Fibroblast of the conjunctiva (primary cell): ENCODE data around the gene PURA.
"Not testable (repeated sequence)": the region's sequence is repeated elsewhere in the genome, so short reads cannot be mapped to it uniquely, and the experiment has no call there.

Experiments
- DNase-seq: peaks from one replicate; pipeline ENCODE4 v3.0.0-alpha.2; 2010; ENCODE audit warnings: low read depth

Gene PURA

GRCh38 chr5:140135127-140135526 is 21.2 kb downstream of the PURA start:
- no peak for DNase-seq

GRCh38 chr5:140136624-140137023 is 22.7 kb downstream of the PURA start:
- no peak for DNase-seq

- DNase-seq: no peak
Measured at GRCh38 chr5:140140435-140140834, 26.5 kb downstream of the PURA start.

GRCh38 chr5:140141241-140141640 is 27.3 kb downstream of the PURA start:
- no peak for DNase-seq

- no peak for DNase-seq
Measured at GRCh38 chr5:140142246-140142645, 28.3 kb downstream of the PURA start.

- no peak for DNase-seq
Measured at GRCh38 chr5:140142856-140143255, 28.9 kb downstream of the PURA start.

GRCh38 chr5:140143521-140144258 is 29.8 kb downstream of the PURA start:
- DNase-seq: no peak

GRCh38 chr5:140145256-140145655 is 31.3 kb downstream of the PURA start:
- DNase-seq: no peak

GRCh38 chr5:140145818-140146522 is 32.1 kb downstream of the PURA start:
- peak; percentile 8 for DNase-seq

GRCh38 chr5:140146523-140146842 is 32.6 kb downstream of the PURA start:
- no peak for DNase-seq

GRCh38 chr5:140147460-140147859 is 33.6 kb downstream of the PURA start:
- DNase-seq: no peak

- DNase-seq: no peak
Measured at GRCh38 chr5:140148508-140148907, 34.6 kb downstream of the PURA start.

GRCh38 chr5:140150201-140150600 is 36.3 kb downstream of the PURA start:
- no peak for DNase-seq

GRCh38 chr5:140151144-140152021 is 37.5 kb downstream of the PURA start:
- DNase-seq: no peak

GRCh38 chr5:140152022-140152999 is 38.4 kb downstream of the PURA start:
- no peak for DNase-seq

GRCh38 chr5:140153255-140153654 is 39.3 kb downstream of the PURA start:
- no peak for DNase-seq

- DNase-seq: no peak
Measured at GRCh38 chr5:140153905-140154304, 40.0 kb downstream of the PURA start.

- DNase-seq: not testable (repeated sequence)
Measured at GRCh38 chr5:140154710-140155381, 40.9 kb downstream of the PURA start.

GRCh38 chr5:140157032-140157781 is 43.3 kb downstream of the PURA start:
- peak; percentile 62 for DNase-seq
